Ovary (tissue), 9 donors: ENCODE data around the gene POU2AF3. TPM values are rescaled to one million over a fixed set of nuclear protein-coding genes. Genes with fewer than 3 reads are reported as not detected.
"Not testable (repeated sequence)": the region's sequence is repeated elsewhere in the genome, so short reads cannot be mapped to it uniquely, and the experiment has no call there.

Experiments used
- DNase-seq, 5 donors: peaks; one replicate each; pipeline ENCODE4 v3.0.0-alpha.2; 2019 to 2020
- H3K27ac ChIP-seq, 2 donors: fragments of 200-600 bp; one replicate each; pipeline versions ENCODE4 v1.5.1 to v1.8.0; 2019 to 2022
- H3K27me3 ChIP-seq: fragments of 200-600 bp; one replicate; pipeline ENCODE4 v1.8.0; 2022
- H3K36me3 ChIP-seq: fragments of 200-600 bp; sonication (generic); one replicate; pipeline ENCODE4 v1.5.1; 2019
- H3K4me1 ChIP-seq: one replicate; pipeline ENCODE4 v1.8.1; 2013; ENCODE audit warnings: mild to moderate bottlenecking, moderate library complexity; ENCODE audit not compliant: insufficient read depth
- H3K4me3 ChIP-seq: fragments of 200-600 bp; sonication (generic); one replicate; pipeline ENCODE4 v1.5.1; 2017
- H3K9me3 ChIP-seq, 2 donors: fragments of 200-600 bp in 1 of 2; sonication (generic) in 1 of 2; one replicate each; pipeline versions ENCODE4 v1.5.1 to v1.8.1; 2013 to 2019; ENCODE audit warnings: mild to moderate bottlenecking in 1 of 2, moderate library complexity in 1 of 2
- CTCF ChIP-seq, 3 donors: fragments of 450-650 bp in 2 of 3; fragments of 200-600 bp in 1 of 3; IDR thresholded peaks; one replicate each; pipeline versions ENCODE4 v1.5.1 to v1.8.0; 2016 to 2022; ENCODE audit warnings: antibody characterized with exemption in 3 of 3, mild to moderate bottlenecking in 1 of 3
- EP300 ChIP-seq: sonication (generic); formaldehyde crosslinking; IDR thresholded peaks from one replicate; pipeline ENCODE4 v1.6.1; 2017; ENCODE audit warnings: antibody characterized with exemption
- POLR2A ChIP-seq: fragments of 450-650 bp; IDR thresholded peaks from one replicate; pipeline ENCODE4 v1.6.1; 2017; ENCODE audit warnings: antibody characterized with exemption, mild to moderate bottlenecking, moderate library complexity
- WGBS, 3 donors: extraction: QIAGEN DNeasy Blood & Tissue Kit in 1 of 3; methylation state at CpG; one replicate each; pipeline versions ENCODE4 v1.1.5 to v1.1.7; 2013 to 2017; 5-methylcytosine and 5-hydroxymethylcytosine counted together
- intact Hi-C, 4 donors: fragments of 100-400 bp; cut with DNase I; formaldehyde crosslinking; loops; one replicate each; pipeline versions ENCODE4 v1.11.0 to v1.15.1; 2022 to 2023
- polyA plus RNA-seq, 2 donors: library from polyadenylated mRNA; stranded (reverse); fragments of 200-250 nt in 1 of 2; fragments of 350-450 nt in 1 of 2; fragmentation: Illumina TruSeq in 1 of 2; extraction: RNeasy Lipid Tissue Mini Kit (QIAGEN cat#74804) in 1 of 2; gene quantifications; one replicate each; pipeline ENCODE4 v1.2.3, GENCODE V29; 2013 to 2014
- total RNA-seq, 7 donors: library from RNA; depleted of rRNA in 2 of 7; stranded (reverse); fragments of >200 nt in 2 of 7; fragmentation: NEBNext Ultra II Directional in 3 of 7; extraction: Animal tissue kit (Norgen Biotek cat#: 25700) in 3 of 7; gene quantifications; one replicate each; pipeline versions ENCODE4 v1.1.0 to v1.2.4, GENCODE V29; 2016 to 2023
- donor health status: DM: no; HTN: no; CAD: no; lungs with moderate emphysema.
- donor health status: DM: no; HTN: no; CAD: no.
- donor health status: Bipolar disorder and iron deficiency.
- donor health status: DM: yes; HTN: yes; CAD: no.
- donor health status: DM: no; HTN: no; CAD: no.
- donor health status: DM: yes; HTN: yes; CAD: no.

The POU2AF3 gene
- total and polyA plus RNA-seq, 9 donors, result 2.1 to 11.8 (median 7.4) TPM

GRCh38 chr11:111310088-111310487 is 11.7 kb downstream of the POU2AF3 start:
- no peak overlapping the region for H3K4me3 ChIP-seq
- H3K4me1 ChIP-seq, result no peaks in the 10 kb centered on the region
- no peaks in the 10 kb centered on the region for H3K27me3 ChIP-seq
- no peaks in the 10 kb centered on the region for H3K36me3 ChIP-seq
- no peaks in the 10 kb centered on the region for H3K9me3 ChIP-seq
- no peak for DNase-seq
- intact Hi-C loops, result no loop called here
- WGBS, 3 donors, result 73 to 93% (median 77%) methylated on average over 3 of the region's 3 CpGs
- TF ChIP-seq CTCF (IDR thresholded peaks at IDR 0.05) (no peak), EP300 (no peak), POLR2A (no peak)
- H3K27ac ChIP-seq, result no peak overlapping the region

GRCh38 chr11:111310723-111311122 is 12.4 kb downstream of the POU2AF3 start:
- Histone ChIP-seq H3K36me3 (no peaks in the 10 kb centered on the region), H3K27ac (no peak overlapping the region), H3K4me3 (no peak overlapping the region), H3K4me1 (no peaks in the 10 kb centered on the region), H3K9me3 (no peaks in the 10 kb centered on the region), H3K27me3 (no peaks in the 10 kb centered on the region)
- intact Hi-C loops, result no loop called here
- TF ChIP-seq EP300, result no peak
- no peak for TF ChIP-seq POLR2A
- TF ChIP-seq CTCF (IDR thresholded peaks at IDR 0.05), result no peak
- DNase-seq, result no peak
- WGBS, 3 donors, result 78 to 82% (median 80%) methylated on average over 6 of the region's 6 CpGs

GRCh38 chr11:111312076-111312475 is 13.7 kb downstream of the POU2AF3 start:
- whole genome bisulfite sequencing, 3 donors, result 61 to 63% (median 62%) methylated on average over 1 of the region's 1 CpG
- Histone ChIP-seq H3K36me3 (no peaks in the 10 kb centered on the region), H3K9me3 (no peaks in the 10 kb centered on the region), H3K27ac (no peak overlapping the region), H3K27me3 (no peaks in the 10 kb centered on the region), H3K4me1 (no peaks in the 10 kb centered on the region), H3K4me3 (no peak overlapping the region)
- no peak for DNase-seq
- TF ChIP-seq EP300, result no peak
- no peak for TF ChIP-seq CTCF (IDR thresholded peaks at IDR 0.05)
- no peak for TF ChIP-seq POLR2A
- intact Hi-C loops, result no loop called here

- Histone ChIP-seq H3K9me3 (no peaks in the 10 kb centered on the region), H3K27ac (no peak overlapping the region), H3K27me3 (no peaks in the 10 kb centered on the region), H3K4me3 (no peak overlapping the region), H3K4me1 (peaks cover 4% of the 10 kb centered on the region), H3K36me3 (no peaks in the 10 kb centered on the region)
- DNase-seq, result no peak
- TF ChIP-seq POLR2A (no peak), EP300 (no peak), CTCF (IDR thresholded peaks at IDR 0.05) (no peak)
- intact Hi-C loops, result no loop called here
- WGBS, 3 donors, result 85 to 88% (median 85%) methylated on average over 6 of the region's 6 CpGs
These were observed 20.9 kb downstream of the POU2AF3 start for GRCh38 chr11:111319296-111319695.

- H3K4me1 ChIP-seq, H3K9me3 ChIP-seq, DNase-seq, H3K27ac ChIP-seq, H3K4me3 ChIP-seq, H3K36me3 ChIP-seq, H3K27me3 ChIP-seq, intact Hi-C loops: not testable (repeated sequence)
- 79 to 84% (median 82%) methylated on average over 6 of the region's 6 CpGs for WGBS, 3 donors
These were observed 21.9 kb downstream of the POU2AF3 start for GRCh38 chr11:111320199-111320598.
